ENCODE results near the gene MIPOL1. TPM values are rescaled to one million over a fixed set of nuclear protein-coding genes. Genes with fewer than 3 reads are reported as not detected.
A peak's percentile ranks its signal among the peaks of the same experiment; 100 is the strongest.

The MIPOL1 gene
- total RNA-seq, 1 donor from 2014 or later, result 14.6 TPM

DNA sequence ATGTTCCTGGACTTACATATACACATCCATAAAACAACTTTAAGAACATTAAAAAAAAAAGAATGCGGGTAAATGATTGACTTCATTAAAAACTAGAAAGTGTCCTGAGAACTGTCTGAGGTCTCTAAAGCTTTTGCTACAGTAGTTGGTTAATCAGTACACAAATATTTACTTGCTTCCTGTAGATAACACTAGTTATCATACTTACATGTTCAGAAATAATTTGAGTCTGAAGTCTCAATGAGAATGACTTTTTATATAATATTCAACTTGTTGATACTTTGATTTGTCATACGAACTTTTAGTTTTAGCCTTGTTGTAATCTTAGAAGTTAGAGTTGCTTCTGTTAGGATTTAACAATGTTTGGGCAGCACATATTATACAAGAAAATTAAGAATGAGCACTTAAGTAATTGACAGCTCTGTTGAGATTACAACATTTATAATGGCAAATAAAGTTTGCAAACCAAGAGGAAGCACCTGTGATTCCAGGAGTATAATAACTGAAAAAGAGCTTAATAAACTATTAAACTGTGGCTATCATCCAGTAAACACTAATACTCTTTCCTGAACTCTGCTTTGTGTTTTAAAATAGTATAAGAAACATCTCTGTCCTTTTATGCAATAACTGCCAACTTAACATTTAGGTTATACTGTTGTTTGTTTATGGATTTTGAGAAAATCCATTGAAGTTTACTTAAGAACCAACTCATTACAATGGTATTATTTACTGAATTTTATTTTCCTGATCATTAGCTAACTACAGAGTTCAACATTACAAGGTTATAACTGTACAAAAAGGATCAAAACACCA is 131.7 kb downstream of the MIPOL1 start:
- Mint-ChIP-seq H3K27me3 (ENCODE audit: unreplicated experiment) (no peaks in the 10 kb centered on the region), H3K9me3 (ENCODE audit: unreplicated experiment) (peaks cover 12% of the 10 kb centered on the region), H3K4me1 (ENCODE audit: unreplicated experiment) (no peaks in the 10 kb centered on the region), H3K27ac (ENCODE audit: unreplicated experiment) (no peak overlapping the region), H3K4me3 (ENCODE audit: unreplicated experiment) (no peak overlapping the region), H3K36me3 (ENCODE audit: unreplicated experiment) (peaks cover 11% of the 10 kb centered on the region)
- TF ChIP-seq, protein P1, sequence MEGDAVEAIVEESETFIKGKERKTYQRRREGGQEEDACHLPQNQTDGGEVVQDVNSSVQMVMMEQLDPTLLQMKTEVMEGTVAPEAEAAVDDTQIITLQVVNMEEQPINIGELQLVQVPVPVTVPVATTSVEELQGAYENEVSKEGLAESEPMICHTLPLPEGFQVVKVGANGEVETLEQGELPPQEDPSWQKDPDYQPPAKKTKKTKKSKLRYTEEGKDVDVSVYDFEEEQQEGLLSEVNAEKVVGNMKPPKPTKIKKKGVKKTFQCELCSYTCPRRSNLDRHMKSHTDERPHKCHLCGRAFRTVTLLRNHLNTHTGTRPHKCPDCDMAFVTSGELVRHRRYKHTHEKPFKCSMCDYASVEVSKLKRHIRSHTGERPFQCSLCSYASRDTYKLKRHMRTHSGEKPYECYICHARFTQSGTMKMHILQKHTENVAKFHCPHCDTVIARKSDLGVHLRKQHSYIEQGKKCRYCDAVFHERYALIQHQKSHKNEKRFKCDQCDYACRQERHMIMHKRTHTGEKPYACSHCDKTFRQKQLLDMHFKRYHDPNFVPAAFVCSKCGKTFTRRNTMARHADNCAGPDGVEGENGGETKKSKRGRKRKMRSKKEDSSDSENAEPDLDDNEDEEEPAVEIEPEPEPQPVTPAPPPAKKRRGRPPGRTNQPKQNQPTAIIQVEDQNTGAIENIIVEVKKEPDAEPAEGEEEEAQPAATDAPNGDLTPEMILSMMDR (IDR thresholded peaks at IDR 0.05), result no peak
- DNase-seq (ENCODE audit: extremely low spot score, unreplicated experiment), result no peak

DNA sequence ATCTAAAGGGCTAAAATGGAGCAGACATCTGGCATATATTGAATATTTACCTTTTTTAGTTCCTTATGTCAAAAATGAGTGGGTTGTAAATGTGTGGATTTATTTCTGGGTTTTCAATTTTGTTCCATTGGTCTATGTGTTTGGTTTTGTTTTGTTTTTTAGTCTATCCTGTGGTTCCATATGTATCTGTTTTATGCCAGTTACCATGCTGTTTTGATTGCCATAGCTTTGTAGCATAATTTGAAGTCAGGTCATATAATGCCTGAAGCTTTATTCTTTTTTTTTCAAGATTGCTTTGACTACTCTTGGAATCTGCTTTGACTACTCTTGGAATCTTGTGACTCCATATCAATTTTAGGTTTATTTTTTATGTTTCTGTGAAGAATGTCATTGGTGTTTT is 133.2 kb downstream of the MIPOL1 start:
- Mint-ChIP-seq H3K9me3 (ENCODE audit: unreplicated experiment) (peaks cover 9% of the 10 kb centered on the region), H3K36me3 (ENCODE audit: unreplicated experiment) (peaks cover 14% of the 10 kb centered on the region), H3K27me3 (ENCODE audit: unreplicated experiment) (no peaks in the 10 kb centered on the region), H3K4me3 (ENCODE audit: unreplicated experiment) (no peak overlapping the region), H3K27ac (ENCODE audit: unreplicated experiment) (no peak overlapping the region), H3K4me1 (ENCODE audit: unreplicated experiment) (no peaks in the 10 kb centered on the region)
- DNase-seq (ENCODE audit: extremely low spot score, unreplicated experiment), result no peak
- TF ChIP-seq, protein P1 (IDR thresholded peaks at IDR 0.05), result no peak

DNA sequence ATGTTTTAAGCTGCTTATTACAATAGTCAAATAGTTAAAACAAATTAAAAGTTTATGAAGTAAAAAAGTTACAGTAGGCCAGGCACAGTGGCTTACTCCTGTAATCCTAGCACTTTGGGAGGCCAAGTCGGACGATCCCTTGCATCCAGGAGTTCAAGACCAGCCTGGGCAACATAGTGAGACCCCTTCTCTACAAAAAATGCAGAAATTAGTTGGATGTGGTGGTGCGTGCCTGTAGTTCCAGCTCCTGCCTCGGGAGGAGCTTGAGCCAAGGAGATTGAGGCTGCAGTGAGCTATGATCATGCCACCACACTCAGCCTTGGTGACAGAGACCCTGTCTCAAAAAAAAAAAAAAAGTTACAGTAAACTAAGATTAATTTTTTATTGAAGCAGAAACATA is 142.6 kb downstream of the MIPOL1 start:
- H3K4me3 Mint-ChIP-seq (ENCODE audit: unreplicated experiment), result no peak overlapping the region
- TF ChIP-seq, protein P1 (IDR thresholded peaks at IDR 0.05), result no peak
- no peak overlapping the region for H3K27ac Mint-ChIP-seq (ENCODE audit: unreplicated experiment)
- DNase-seq (ENCODE audit: extremely low spot score, unreplicated experiment), result no peak
- H3K4me1 Mint-ChIP-seq (ENCODE audit: unreplicated experiment), result peaks cover 14% of the 10 kb centered on the region
- H3K36me3 Mint-ChIP-seq (ENCODE audit: unreplicated experiment), result peaks cover 5% of the 10 kb centered on the region
- peaks cover 5% of the 10 kb centered on the region for H3K9me3 Mint-ChIP-seq (ENCODE audit: unreplicated experiment)
- no peaks in the 10 kb centered on the region for H3K27me3 Mint-ChIP-seq (ENCODE audit: unreplicated experiment)

DNA sequence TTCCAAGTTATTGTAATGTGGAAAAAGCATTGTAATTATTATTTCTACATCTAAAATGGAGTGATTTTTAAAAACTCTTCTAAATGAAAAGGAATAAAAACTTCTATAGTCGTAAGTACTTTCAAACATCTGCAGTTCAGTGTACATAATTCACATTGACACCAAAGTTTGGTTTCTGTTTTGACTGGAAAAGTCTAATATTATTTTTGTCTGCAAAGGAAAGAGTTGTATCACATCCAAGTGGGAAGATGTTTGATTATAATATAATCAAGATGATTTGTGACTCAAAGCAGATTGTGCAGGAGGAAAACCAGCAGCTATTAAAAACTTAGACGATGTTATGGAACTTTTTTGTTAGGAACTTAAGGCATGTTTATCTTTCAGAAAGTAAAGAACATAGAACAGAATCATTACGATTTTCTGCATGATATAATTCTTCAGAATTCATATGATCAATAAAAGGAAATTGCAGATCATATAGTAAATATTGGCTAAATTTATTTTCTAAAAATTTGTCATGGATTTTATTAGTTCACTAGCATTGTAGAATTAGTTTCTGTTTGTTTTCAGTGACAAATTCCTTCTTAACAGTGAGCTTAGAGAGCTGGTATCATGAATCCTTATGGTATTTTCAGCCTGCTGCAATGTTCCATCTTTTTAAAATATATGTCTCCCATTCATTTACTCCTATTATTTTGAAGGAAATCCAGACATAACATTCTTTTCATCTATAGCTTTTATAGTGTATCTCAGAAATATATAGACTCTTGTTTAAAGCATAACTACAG is 145.8 kb downstream of the MIPOL1 start:
- peaks cover 12% of the 10 kb centered on the region for H3K36me3 Mint-ChIP-seq (ENCODE audit: unreplicated experiment)
- DNase-seq (ENCODE audit: extremely low spot score, unreplicated experiment), result no peak
- peaks cover 16% of the 10 kb centered on the region for H3K9me3 Mint-ChIP-seq (ENCODE audit: unreplicated experiment)
- H3K4me1 Mint-ChIP-seq (ENCODE audit: unreplicated experiment), result peaks cover 14% of the 10 kb centered on the region
- TF ChIP-seq, protein P1 (IDR thresholded peaks at IDR 0.05), result no peak
- peak overlapping the region; percentile 36 for H3K27ac Mint-ChIP-seq (ENCODE audit: unreplicated experiment)
- no peaks in the 10 kb centered on the region for H3K27me3 Mint-ChIP-seq (ENCODE audit: unreplicated experiment)
- peak overlapping the region; percentile 69 for H3K4me3 Mint-ChIP-seq (ENCODE audit: unreplicated experiment)

DNA sequence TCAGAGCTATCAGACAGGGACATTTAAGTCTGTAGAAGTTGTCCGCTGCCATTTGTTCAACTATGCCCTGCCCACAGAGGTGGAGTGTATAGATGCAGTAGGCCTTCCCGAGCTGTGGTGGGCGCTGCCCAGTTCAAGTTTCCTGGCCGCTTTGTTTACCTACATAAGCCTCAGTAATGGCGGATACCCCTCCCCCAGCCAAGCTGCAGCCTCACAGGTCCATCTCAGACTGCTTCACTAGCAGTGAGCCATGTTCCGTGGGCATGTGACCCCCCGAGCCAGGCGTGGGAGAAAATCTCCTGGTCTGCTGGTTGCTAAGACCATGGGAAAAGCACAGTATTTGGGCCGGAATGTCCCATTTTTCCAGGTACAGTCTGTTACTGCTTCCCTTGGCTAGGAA is 165.9 kb downstream of the MIPOL1 start:
- Mint-ChIP-seq H3K27ac (ENCODE audit: unreplicated experiment) (no peak overlapping the region), H3K4me3 (ENCODE audit: unreplicated experiment) (no peak overlapping the region), H3K4me1 (ENCODE audit: unreplicated experiment) (no peaks in the 10 kb centered on the region), H3K36me3 (ENCODE audit: unreplicated experiment) (peaks cover 25% of the 10 kb centered on the region), H3K9me3 (ENCODE audit: unreplicated experiment) (peaks cover 39% of the 10 kb centered on the region), H3K27me3 (ENCODE audit: unreplicated experiment) (no peaks in the 10 kb centered on the region)
- TF ChIP-seq, protein P1 (IDR thresholded peaks at IDR 0.05), result no peak
- DNase-seq (ENCODE audit: extremely low spot score, unreplicated experiment), result no peak

Measured in osteocyte (in vitro differentiated cells).